HG03575 (cell line): ENCODE measurements around the gene LRRIQ1.
"Not testable (repeated sequence)": the region's sequence is repeated elsewhere in the genome, so short reads cannot be mapped to it uniquely, and the experiment has no call there.

Source experiments
- ATAC-seq: cut with Tn5 transposase; IDR thresholded peaks from one replicate; pipeline ENCODE4 v1.9.1; 2021; ENCODE audit not compliant: unreplicated experiment, insufficient number of reproducible peaks, low FRiP score; ENCODE audit errors: extremely low read depth

LRRIQ1 gene

DNA sequence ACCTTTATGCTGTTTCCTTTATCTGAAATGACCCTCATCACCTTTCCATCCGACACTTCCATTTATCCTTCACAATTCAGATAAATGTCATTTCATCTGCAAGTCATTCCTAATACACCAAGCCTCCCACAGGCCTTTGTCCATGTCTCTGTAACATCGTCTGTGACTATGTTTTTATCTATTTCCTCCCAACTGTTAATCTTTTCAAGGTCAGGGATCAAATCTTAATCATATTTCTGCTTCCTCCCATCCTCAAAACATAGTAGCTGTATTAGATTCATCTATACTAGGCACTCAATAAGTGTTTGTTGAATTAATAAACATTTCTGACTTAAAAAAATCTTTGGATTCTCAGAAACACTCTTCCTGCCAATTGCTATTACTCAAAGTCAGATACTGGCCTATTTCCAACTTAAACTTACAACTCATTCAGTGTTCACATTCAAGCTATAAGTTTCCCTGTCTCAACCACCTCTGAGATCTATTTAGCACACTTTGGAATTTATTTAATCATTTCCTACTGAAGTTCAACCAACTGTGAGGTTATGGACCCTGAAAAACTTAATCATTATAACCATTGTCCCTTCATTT lies 143.6 kb downstream of the LRRIQ1 start:
- no peak for ATAC-seq

DNA sequence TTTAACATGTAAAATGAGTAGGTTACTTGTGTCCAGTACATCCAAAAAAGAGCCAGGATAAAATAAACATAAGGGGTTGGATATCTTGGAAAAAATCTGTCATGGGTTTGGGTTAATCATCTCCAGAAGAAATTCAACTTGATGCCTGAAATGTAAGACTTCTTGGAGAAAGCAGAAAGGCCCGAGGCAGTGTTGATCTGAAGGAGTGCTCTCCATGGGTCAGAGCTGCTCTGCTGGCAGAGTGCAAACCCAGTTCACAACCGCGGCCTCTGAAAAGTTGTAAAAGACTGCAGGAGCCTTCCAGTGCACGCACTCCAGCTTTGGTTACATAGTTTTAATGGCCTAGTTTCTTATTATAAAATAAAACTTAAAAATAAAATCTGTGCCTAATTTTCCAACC lies 146.5 kb downstream of the LRRIQ1 start:
- ATAC-seq = no peak

GRCh38 chr12:85183855-85184254 lies 147.7 kb downstream of the LRRIQ1 start:
- no peak for ATAC-seq

- no peak for ATAC-seq
Observed at GRCh38 chr12:85186236-85186635, 150.1 kb downstream of the LRRIQ1 start.

- ATAC-seq = no peak
Observed at GRCh38 chr12:85188619-85189018, 152.5 kb downstream of the LRRIQ1 start.

DNA sequence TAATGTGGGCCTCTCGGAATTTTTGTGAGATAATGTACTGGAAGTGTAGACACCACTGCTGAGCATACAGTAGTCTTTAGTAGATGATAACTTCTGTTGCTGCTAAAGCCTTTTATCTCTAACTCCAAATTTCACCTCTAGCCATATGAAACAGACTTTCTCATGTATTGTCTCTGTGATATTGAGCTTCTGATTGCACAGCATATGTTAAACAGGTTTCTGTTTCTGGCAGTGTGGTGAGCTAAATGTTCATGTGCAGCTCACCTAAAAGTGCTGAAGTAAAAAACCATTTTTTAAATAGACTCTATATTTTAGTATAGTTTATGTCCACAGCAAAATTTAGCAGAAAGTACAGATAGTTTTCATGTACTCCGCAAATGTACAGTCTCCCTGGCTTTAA lies 154.6 kb downstream of the LRRIQ1 start:
- ATAC-seq = no peak

DNA sequence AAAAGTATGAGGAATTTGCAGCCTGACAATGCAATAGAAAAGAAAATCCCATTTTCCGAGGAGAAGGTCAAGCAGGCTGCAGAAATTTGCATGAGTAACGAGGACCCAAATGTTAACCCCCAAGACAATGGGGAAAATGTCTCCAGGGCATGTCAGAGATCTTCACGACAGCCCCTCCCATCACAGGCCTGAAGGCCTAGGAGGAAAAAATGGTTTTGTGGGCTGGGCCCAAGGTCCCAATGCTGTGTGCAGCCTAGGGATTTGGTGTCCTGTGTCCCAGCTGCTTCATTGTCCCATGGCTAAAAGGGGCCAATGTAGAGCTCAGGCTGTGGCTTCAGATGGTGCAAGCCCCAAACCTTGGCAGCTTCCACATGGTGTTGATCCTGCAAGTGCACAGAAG lies 167.7 kb downstream of the LRRIQ1 start:
- ATAC-seq = not testable (repeated sequence)

- ATAC-seq = no peak
Observed at GRCh38 chr12:85206543-85206942, 170.4 kb downstream of the LRRIQ1 start.

DNA sequence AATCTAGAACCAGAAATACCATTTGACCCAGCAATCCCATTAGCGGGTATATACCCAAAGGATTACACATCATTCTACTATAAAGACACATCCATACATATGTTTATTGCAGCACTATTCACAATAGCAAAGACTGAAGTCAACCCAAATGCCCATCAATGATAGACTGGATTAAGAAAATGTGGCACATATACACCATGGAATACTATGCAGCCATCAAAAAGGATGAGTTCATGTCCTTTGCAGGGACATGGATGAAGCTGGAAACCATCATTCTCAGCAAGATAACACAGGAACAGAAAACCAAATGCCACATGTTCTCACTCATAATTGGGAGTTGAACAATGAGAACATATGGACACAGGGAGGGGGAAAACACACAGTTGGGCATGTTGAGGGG lies 188.2 kb downstream of the LRRIQ1 start:
- ATAC-seq = not testable (repeated sequence)

DNA sequence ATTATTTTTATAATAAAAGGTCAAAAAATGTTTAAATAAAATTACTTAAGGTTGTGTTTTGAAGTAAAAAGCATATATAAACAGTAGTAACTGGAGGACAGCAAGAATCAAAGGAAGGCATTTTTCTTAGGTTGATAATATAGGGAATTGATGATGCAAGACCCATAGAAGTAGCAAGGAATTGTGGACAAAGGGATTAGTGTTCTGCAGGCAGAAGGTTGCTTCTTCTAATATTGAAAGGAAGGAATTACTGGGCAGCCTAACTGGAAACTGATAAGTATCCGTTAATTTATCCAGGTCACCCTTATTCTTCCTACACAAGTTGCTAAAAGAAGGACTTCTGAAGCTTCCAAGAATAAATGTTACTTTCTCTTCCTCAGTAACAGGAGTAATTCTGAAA lies 189.3 kb downstream of the LRRIQ1 start:
- no peak for ATAC-seq

GRCh38 chr12:85237327-85237726 lies 201.2 kb downstream of the LRRIQ1 start:
- no peak for ATAC-seq

DNA sequence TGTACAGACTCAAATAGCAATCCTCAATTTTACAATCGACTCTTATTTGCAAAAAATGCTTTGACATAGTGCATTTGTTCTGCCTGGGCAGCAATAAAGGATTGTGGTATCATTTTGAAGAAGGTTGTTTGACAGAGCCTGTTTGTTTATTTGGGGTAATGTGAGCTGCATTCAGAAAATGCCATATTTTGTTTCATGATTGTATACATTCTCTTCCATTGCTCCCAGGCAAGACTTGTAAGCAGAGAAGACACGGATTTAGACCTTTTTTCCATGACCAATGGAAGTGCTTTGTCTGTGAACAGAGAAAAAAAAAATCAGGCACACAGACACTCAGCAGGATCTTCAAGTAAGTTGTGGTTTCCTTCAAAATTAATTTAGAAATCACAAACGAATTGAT lies 208.4 kb downstream of the LRRIQ1 start:
- ATAC-seq = no peak

DNA sequence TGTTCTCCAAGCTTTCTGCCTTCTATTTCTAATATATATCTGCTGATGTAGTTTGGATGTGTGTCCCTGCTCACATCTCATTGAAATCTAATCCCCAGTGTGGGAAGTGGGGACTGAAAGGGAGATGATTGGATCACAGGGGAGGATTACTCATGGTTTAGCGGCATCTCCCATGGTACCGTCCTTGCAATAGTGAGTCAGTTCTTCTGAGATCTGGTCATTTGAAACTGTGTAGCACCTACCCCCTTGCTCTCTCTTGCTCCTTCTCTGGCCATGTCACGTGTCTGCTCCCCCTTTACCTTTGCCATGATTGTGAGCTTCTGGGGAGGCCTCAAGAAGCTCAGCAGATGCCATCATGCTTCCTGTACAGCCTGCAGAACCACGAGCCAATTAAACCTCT lies 217.7 kb downstream of the LRRIQ1 start:
- no peak for ATAC-seq

DNA sequence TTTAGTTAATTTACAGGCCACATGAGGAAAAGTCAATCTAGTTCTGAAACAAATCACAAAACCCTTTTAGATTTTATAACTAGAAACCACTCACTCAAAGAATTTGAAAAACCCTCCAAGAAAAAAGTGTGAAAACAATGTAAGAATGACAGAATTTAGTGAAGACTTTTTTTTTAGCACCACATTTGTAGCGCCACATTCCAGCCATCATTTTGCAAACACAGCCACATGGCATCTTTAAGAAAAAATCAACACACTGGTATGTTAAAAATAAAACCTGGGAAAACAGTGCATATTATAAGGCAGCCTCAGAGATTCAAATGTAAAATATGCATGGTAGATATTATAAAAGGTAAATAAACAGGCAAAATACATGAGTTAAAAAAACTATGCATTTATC lies 221.5 kb downstream of the LRRIQ1 start:
- no peak for ATAC-seq

GRCh38 chr12:85260447-85260846 lies 224.3 kb downstream of the LRRIQ1 start:
- no peak for ATAC-seq

- ATAC-seq = no peak
Observed at GRCh38 chr12:85260896-85261295, 224.7 kb downstream of the LRRIQ1 start.

DNA sequence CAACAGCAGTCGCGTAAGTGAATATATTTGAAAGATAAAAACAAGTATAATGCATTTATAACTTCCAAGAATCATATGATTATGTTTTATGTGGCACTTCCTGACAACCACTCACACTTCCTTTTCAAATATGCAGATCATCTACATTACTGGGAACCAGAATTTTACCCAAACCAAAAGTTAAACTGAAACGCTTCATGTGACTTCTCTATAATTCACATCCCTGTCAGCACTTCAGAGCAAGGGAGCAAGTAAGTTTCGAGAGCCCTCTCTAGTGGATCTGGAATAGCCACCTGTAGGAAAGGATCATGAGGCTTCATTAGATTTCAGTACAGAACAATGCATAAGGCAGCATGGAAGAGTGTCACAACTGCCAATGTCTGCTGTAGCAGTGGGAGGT lies 230.2 kb downstream of the LRRIQ1 start:
- ATAC-seq = no peak

- ATAC-seq = no peak
Observed at GRCh38 chr12:85273381-85274314, 237.5 kb downstream of the LRRIQ1 start.

DNA sequence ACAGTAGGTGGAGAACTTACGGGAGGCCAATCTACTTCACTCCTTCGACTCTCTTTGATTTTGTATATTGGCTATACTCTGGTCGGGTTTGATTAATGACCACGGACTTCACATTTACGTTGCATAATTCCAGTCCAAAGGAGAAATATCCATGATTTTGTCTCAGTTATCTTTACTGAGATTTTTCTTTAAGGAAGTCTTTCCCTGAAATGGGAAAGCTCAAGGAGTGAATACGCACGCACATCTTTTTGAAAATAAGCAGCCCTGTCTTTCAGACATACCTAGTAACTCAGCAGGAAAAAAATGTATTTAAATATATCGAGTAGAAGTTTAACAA lies 238.1 kb downstream of the LRRIQ1 start:
- no peak for ATAC-seq

- no peak for ATAC-seq
Observed at GRCh38 chr12:85275374-85275773, 239.2 kb downstream of the LRRIQ1 start.

GRCh38 chr12:85277191-85277590 lies 241.0 kb downstream of the LRRIQ1 start:
- no peak for ATAC-seq
